Neural progenitor cell (in vitro differentiated cells): ENCODE measurements around the gene EAF1. TPM values are rescaled to one million over a fixed set of nuclear protein-coding genes. Genes with fewer than 3 reads are reported as not detected.

Experiments used
- DNase-seq: peaks from one replicate; pipeline ENCODE4 v3.0.0-alpha.2; 2016; ENCODE audit warnings: low spot score
- H2AFZ ChIP-seq: fragments of 200-600 bp; sonication (generic); replicated peaks from 2 replicates; pipeline ENCODE4 v1.6.1; 2016; ENCODE audit warnings: antibody characterized with exemption
- H3F3A ChIP-seq: fragments of 200-600 bp; sonication (generic); 2 replicates; pipeline ENCODE4 v1.6.1; 2016; ENCODE audit warnings: antibody characterized with exemption, low read depth
- H3K27ac ChIP-seq: fragments of 200-600 bp; sonication (generic); 2 replicates; pipeline ENCODE4 v1.5.1; 2016; ENCODE audit warnings: mild to moderate bottlenecking
- H3K27me3 ChIP-seq: fragments of 200-600 bp; sonication (generic); 2 replicates; pipeline ENCODE4 v1.6.1; 2016; ENCODE audit warnings: mild to moderate bottlenecking, moderate library complexity
- H3K36me3 ChIP-seq: fragments of 200-600 bp; sonication (generic); 2 replicates; pipeline ENCODE4 v1.5.1; 2016
- H3K4me1 ChIP-seq: fragments of 200-600 bp; sonication (generic); 2 replicates; pipeline ENCODE4 v1.6.1; 2016; ENCODE audit warnings: mixed run types
- H3K4me2 ChIP-seq: fragments of 200-600 bp; sonication (generic); 2 replicates; pipeline ENCODE4 v1.6.1; 2016
- H3K4me3 ChIP-seq: fragments of 200-600 bp; sonication (generic); 2 replicates; pipeline ENCODE4 v1.5.1; 2016
- H3K79me2 ChIP-seq: fragments of 200-600 bp; sonication (generic); 2 replicates; pipeline ENCODE4 v1.6.1; 2016; ENCODE audit warnings: low read depth
- H3K9ac ChIP-seq: fragments of 200-600 bp; sonication (generic); 2 replicates; pipeline ENCODE4 v1.6.1; 2016
- H3K9me3 ChIP-seq: fragments of 200-600 bp; sonication (generic); 2 replicates; pipeline ENCODE4 v1.5.1; 2016; ENCODE audit warnings: low read depth
- H4K20me1 ChIP-seq: fragments of 200-600 bp; sonication (generic); 2 replicates; pipeline ENCODE4 v1.6.1; 2016; ENCODE audit warnings: low read depth
- H3K27ac Mint-ChIP-seq: 3 replicates; pipeline ENCODE4 v1.8.0; 2021; ENCODE audit warnings: mixed read lengths
- H3K27me3 Mint-ChIP-seq: 2 replicates; pipeline ENCODE4 v1.8.0; 2022; ENCODE audit warnings: low read depth, mild to moderate bottlenecking, inconsistent platforms, moderate library complexity, mixed read lengths; ENCODE audit not compliant: insufficient read depth
- H3K36me3 Mint-ChIP-seq: 3 replicates; pipeline ENCODE4 v1.8.0; 2021; ENCODE audit warnings: mixed read lengths
- H3K4me1 Mint-ChIP-seq: 3 replicates; pipeline ENCODE4 v1.8.0; 2021; ENCODE audit warnings: mixed read lengths
- H3K4me3 Mint-ChIP-seq: 3 replicates; pipeline ENCODE4 v1.8.0; 2021; ENCODE audit warnings: mild to moderate bottlenecking, moderate library complexity, mixed read lengths
- H3K9me3 Mint-ChIP-seq: 3 replicates; pipeline ENCODE4 v1.8.0; 2020; ENCODE audit warnings: mixed read lengths
- CTCF ChIP-seq: fragments of 200-600 bp; sonication (generic); IDR thresholded peaks from 2 replicates; pipeline ENCODE4 v1.5.1; 2017; ENCODE audit warnings: antibody characterized with exemption, mild to moderate bottlenecking
- EZH2 ChIP-seq: fragments of 200-600 bp; sonication (generic); IDR thresholded peaks from 2 replicates; pipeline ENCODE4 v1.6.1; 2017; ENCODE audit warnings: antibody characterized with exemption, mild to moderate bottlenecking, moderate library complexity
- EZH2phosphoT487 ChIP-seq: fragments of 200-600 bp; sonication (generic); IDR thresholded peaks from 2 replicates; pipeline ENCODE4 v1.6.1; 2017; ENCODE audit warnings: antibody characterized with exemption
- total RNA-seq: library from RNA; depleted of rRNA; stranded (reverse); fragments of >200 nt; gene quantifications from 2 replicates; pipeline ENCODE4 v1.2.3, GENCODE V29; 2015; ENCODE audit warnings: low replicate concordance

Gene EAF1
- total RNA-seq, 1 donor from 2014 or later = 34.2 TPM

- Mint-ChIP-seq H3K4me3 (no peak overlapping the region), H3K9me3 (no peaks in the 10 kb centered on the region), H3K36me3 (peaks cover 6% of the 10 kb centered on the region), H3K27me3 (no peaks in the 10 kb centered on the region), H3K4me1 (peaks cover 28% of the 10 kb centered on the region), H3K27ac (no peak overlapping the region)
- Histone ChIP-seq H3K27me3 (no peaks in the 10 kb centered on the region), H3K36me3 (no peaks in the 10 kb centered on the region), H3F3A (no peaks in the 10 kb centered on the region), H2AFZ (no peak overlapping the region), H4K20me1 (peaks cover 16% of the 10 kb centered on the region), H3K4me3 (no peak overlapping the region), H3K9ac (no peak overlapping the region), H3K4me1 (peaks cover 15% of the 10 kb centered on the region), H3K4me2 (no peak overlapping the region), H3K27ac (no peak overlapping the region), H3K9me3 (no peaks in the 10 kb centered on the region), H3K79me2 (peaks cover 61% of the 10 kb centered on the region)
- no peak for TF ChIP-seq EZH2
- TF ChIP-seq CTCF = no peak
- TF ChIP-seq EZH2phosphoT487 = no peak
- no peak for DNase-seq
These were observed 3.2 kb downstream of the EAF1 start for GRCh38 chr3:15430624-15431023.

GRCh38 chr3:15431256-15431837 lies 3.9 kb downstream of the EAF1 start:
- Histone ChIP-seq H3K36me3 (no peaks in the 10 kb centered on the region), H3K4me2 (no peak overlapping the region), H3K4me3 (no peak overlapping the region), H3K79me2 (peaks cover 54% of the 10 kb centered on the region), H3K4me1 (peaks cover 8% of the 10 kb centered on the region), H3K27me3 (no peaks in the 10 kb centered on the region), H3K9ac (no peak overlapping the region), H4K20me1 (peaks cover 16% of the 10 kb centered on the region), H3K27ac (no peak overlapping the region), H2AFZ (no peak overlapping the region), H3F3A (no peaks in the 10 kb centered on the region), H3K9me3 (no peaks in the 10 kb centered on the region)
- Mint-ChIP-seq H3K36me3 (peaks cover 5% of the 10 kb centered on the region), H3K27me3 (no peaks in the 10 kb centered on the region), H3K4me1 (peaks cover 20% of the 10 kb centered on the region), H3K9me3 (no peaks in the 10 kb centered on the region), H3K4me3 (no peak overlapping the region), H3K27ac (no peak overlapping the region)
- TF ChIP-seq CTCF = no peak
- no peak for TF ChIP-seq EZH2phosphoT487
- TF ChIP-seq EZH2 = no peak
- DNase-seq = no peak

- H3K36me3 Mint-ChIP-seq = peaks cover 4% of the 10 kb centered on the region
- H3K4me3 Mint-ChIP-seq = no peak overlapping the region
These were observed 6.1 kb downstream of the EAF1 start for GRCh38 chr3:15433531-15433930.

More at GRCh38 chr3:15433531-15433930, 6.1 kb downstream of the EAF1 start:
- H3K9me3 Mint-ChIP-seq = no peaks in the 10 kb centered on the region
- no peaks in the 10 kb centered on the region for H3K27me3 Mint-ChIP-seq
- no peak overlapping the region for H2AFZ ChIP-seq
- no peak for TF ChIP-seq EZH2phosphoT487
- no peak for TF ChIP-seq CTCF
- no peak for TF ChIP-seq EZH2
- no peaks in the 10 kb centered on the region for H3K9me3 ChIP-seq
- no peak overlapping the region for H3K4me2 ChIP-seq
- peaks cover 34% of the 10 kb centered on the region for H3K79me2 ChIP-seq
- no peaks in the 10 kb centered on the region for H3F3A ChIP-seq
- no peak overlapping the region for H3K4me3 ChIP-seq
- H3K9ac ChIP-seq = no peak overlapping the region
- peaks cover 10% of the 10 kb centered on the region for H3K4me1 Mint-ChIP-seq
- H3K36me3 ChIP-seq = peaks cover 2% of the 10 kb centered on the region
- no peak overlapping the region for H3K27ac ChIP-seq
- H3K27me3 ChIP-seq = no peaks in the 10 kb centered on the region
- H3K4me1 ChIP-seq = peaks cover 4% of the 10 kb centered on the region
- H4K20me1 ChIP-seq = peaks cover 13% of the 10 kb centered on the region
- no peak overlapping the region for H3K27ac Mint-ChIP-seq
- no peak for DNase-seq
